Suprapubic skin (tissue), 3 donors: Measurements from ENCODE around the gene IL1B.
"Not testable (repeated sequence)": the region's sequence is repeated elsewhere in the genome, so short reads cannot be mapped to it uniquely, and the experiment has no call there.

Source experiments
- CTCF ChIP-seq, 2 donors: fragments of 200-600 bp in 1 of 2; fragments of 450-650 bp in 1 of 2; sonication (generic) in 1 of 2; IDR thresholded peaks; one replicate each; pipeline ENCODE4 v1.5.1; 2016 to 2019; ENCODE audit warnings: antibody characterized with exemption in 2 of 2, mild to moderate bottlenecking in 1 of 2, moderate library complexity in 1 of 2
- POLR2A ChIP-seq, 2 donors: fragments of 450-650 bp; IDR thresholded peaks; one replicate each; pipeline ENCODE4 v1.6.1; 2017; ENCODE audit warnings: antibody characterized with exemption in 2 of 2, mild to moderate bottlenecking in 2 of 2, moderate library complexity in 2 of 2

GRCh38 chr2:112859406-112860183 is 23.0 kb upstream of the IL1B start:
- not testable (repeated sequence) for TF ChIP-seq CTCF, POLR2A (IDR thresholded peaks at IDR 0.05)
